CD4-positive, alpha-beta T cell treated with Interleukin-4 for 4 hours (primary cell): ENCODE results near the gene IFT52.
"Not testable (repeated sequence)": the region's sequence is repeated elsewhere in the genome, so short reads cannot be mapped to it uniquely, and the experiment has no call there.

ENCODE experiments used
- DNase-seq: peaks from one replicate; pipeline ENCODE4 v3.0.0-alpha.2; 2020

The IFT52 gene

DNA sequence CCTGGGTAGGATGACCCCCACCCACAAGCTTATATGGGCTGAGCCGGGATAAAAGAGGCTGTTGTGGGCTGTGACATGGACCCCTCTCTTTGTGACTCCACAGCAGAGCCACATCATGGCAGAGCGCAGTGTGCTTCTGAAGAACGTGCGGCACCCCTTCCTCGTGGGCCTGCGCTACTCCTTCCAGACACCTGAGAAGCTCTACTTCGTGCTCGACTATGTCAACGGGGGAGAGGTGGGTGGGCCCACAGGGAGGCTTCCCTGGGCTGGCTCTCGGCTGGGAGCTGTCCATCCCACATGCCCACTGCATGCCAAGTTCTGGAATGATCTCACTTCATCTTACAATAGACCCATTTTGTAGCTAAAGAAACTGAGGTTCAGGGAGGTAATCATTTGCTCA, 21.5 kb upstream of the IFT52 start:
- DNase-seq = no peak

DNA sequence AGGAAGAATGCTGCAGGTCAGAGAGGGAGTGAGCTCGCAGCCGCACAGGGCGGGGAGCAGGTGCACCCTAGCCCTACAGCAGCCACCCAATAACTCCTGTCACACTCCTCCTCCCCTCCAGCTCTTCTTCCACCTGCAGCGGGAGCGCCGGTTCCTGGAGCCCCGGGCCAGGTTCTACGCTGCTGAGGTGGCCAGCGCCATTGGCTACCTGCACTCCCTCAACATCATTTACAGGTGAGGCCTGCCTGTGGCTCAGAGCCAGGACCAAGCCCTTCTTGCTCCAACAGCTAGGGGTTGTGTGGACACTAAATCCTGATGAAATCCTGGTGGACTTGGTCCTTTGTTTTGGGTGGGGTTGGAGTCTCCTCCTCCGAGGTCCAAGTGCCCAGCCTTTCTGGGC, 20.2 kb upstream of the IFT52 start:
- DNase-seq = no peak

DNA sequence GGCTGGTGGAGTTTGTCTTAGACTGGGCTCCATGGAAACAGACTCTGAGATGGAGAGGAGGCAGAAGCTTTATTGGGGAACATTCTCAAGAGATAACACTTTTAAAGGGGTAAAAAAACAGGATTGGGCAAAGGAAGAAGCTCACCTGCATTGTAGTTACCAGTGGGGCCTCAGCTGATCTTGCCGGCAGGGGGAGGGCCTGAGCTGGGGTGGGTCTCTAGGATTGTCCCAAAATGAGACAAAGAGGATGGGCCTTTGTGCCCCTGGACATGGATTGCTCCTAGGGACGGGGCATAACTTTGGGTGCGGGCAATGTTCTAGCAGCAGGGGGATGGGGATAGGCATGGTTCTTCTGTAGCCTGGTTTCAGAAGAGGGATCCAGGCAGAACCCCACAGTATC, 19.4 kb upstream of the IFT52 start:
- DNase-seq = no peak

- DNase-seq = no peak
Observed at GRCh38 chr20:43571771-43572170, 19.0 kb upstream of the IFT52 start.

- no peak for DNase-seq
Observed at GRCh38 chr20:43572891-43573290, 17.8 kb upstream of the IFT52 start.

DNA sequence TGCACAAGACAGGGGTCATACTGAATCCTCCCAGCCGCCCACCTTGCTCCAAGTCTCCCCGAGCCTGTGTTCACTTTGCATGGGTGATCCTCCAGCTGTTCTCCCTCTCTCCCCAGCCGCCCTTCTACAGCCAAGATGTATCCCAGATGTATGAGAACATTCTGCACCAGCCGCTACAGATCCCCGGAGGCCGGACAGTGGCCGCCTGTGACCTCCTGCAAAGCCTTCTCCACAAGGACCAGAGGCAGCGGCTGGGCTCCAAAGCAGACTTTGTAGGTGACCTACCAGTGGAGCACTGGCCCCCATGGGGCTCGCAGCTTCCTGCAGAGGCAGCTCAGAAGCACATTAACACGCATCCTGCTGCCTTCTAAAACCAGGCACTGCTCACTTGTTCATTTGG, 14.6 kb upstream of the IFT52 start:
- DNase-seq = no peak

DNA sequence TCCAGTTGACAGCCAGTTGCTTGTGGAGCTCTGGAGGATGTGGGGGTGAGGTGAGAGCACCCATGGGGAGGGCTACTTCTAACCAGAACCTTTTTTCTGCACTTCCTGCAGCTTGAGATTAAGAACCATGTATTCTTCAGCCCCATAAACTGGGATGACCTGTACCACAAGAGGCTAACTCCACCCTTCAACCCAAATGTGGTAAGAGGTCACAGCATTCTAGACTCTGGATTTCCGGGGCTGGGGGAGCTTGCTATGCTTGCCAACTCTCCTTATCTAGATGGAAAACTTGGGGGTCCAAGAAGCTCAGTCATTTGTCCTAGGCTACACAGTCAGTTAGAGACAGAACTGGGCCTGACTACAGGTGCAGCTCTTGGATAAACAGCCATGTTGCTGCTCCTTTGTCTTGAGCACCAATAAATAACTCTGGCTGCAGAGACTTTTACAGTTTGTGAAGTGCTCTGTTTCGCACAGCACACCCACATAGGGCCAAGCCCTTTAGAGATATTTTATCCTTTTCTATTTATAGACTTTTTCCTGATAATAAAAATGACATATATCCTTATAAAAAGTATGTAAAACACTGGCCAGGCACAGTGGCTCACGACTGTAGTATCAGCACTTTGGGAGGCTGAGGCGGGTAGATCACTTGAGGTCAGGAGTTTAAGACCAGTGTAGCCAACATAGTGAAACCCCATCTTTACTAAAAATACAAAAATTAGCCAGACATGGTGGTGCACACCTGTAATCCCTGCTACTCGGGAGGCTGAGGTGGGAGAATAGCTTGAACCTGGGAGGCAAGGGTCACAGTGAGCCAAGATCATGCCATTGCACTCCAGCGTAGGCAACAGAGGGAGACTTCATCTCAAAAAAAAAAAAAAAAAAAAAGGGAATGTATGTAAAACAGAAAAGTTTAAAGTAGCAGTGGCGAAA, 10.6 kb upstream of the IFT52 start:
- no peak for DNase-seq

- no peak for DNase-seq
Observed at GRCh38 chr20:43583133-43583864, 7.4 kb upstream of the IFT52 start.

DNA sequence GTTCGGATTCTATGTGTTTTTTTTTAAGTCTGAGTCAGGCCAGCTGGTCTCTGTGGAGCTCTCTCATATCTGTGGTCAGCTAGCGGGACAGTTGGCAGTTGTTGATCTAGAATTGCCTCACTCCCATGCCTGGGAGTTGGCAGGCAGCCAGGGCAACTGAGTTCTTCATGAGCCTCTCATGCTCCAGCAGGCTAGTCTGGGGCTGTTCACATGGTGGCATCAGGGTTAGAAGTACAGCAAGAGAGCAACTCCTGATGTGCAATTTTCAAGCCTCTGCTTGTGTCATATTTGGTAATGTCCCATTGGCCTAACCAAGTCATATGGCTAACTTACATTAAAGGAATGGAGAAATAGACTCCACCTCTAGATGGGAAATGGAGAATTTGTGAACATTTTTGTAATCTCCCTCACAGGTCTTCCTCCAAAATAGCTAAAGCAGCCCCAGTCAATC, 6.7 kb upstream of the IFT52 start:
- no peak for DNase-seq

DNA sequence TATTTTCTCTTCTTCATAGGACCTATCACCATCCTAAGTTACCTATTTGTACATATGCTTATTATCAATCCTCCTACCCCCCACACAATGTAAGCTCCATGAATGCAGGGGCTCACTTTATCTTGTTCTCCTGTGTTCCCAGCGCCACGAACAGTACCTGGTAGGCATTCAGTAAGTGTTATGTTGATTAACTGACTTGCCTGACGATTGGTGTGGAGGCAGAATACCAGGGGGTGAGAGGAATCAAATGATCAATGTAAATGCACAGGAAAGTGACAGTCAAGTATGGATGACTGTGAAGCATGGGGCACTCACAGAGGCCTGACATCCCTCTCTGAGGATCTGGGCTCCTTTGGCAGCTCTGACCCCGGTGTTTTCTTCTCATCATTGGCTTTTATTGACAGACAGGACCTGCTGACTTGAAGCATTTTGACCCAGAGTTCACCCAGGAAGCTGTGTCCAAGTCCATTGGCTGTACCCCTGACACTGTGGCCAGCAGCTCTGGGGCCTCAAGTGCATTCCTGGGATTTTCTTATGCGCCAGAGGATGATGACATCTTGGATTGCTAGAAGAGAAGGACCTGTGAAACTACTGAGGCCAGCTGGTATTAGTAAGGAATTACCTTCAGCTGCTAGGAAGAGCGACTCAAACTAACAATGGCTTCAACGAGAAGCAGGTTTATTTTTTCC, 6.1 kb upstream of the IFT52 start:
- DNase-seq = no peak

DNA sequence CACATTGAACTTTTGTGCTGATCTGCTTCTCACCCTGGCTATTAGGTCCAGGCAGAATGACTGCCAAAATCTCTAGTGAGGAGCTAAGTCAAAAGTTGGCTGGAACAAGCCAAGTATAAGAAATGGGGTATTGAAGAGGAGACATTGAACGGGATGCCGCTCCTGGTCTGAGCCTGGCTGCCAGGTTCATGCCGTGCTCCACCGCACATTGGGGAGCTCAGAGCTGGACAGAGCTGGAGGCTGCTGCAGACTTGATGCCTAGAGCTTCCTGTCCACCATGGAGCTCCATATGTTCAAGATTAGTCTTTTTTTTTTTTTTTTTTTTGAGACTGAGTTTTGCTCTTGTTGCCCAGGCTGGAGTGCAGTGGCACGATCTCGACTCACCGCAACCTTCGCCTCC, 4.1 kb upstream of the IFT52 start:
- DNase-seq = no peak

DNA sequence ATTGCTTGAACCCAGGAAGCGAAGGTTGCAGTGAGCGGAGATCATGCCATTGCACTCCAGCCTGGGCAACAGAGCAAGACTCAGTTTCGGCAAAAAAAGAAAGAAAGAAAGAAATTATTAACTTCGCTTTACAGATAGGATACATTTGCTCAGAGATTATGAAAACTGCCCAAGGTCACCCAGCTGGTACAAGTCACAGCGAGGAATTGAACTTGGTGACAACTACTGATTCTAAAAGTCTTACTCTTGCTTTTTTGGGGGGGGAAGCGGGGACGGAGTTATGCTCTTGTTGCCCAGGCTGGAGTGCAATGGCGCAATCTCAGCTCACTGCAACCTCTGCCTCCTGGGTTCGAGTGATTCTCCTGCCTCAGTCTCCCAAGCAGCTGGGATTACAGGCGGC, 2.2 kb upstream of the IFT52 start:
- DNase-seq = not testable (repeated sequence)

GRCh38 chr20:43590036-43590391, 723 bp upstream of the IFT52 start:
- DNase-seq = no peak

DNA sequence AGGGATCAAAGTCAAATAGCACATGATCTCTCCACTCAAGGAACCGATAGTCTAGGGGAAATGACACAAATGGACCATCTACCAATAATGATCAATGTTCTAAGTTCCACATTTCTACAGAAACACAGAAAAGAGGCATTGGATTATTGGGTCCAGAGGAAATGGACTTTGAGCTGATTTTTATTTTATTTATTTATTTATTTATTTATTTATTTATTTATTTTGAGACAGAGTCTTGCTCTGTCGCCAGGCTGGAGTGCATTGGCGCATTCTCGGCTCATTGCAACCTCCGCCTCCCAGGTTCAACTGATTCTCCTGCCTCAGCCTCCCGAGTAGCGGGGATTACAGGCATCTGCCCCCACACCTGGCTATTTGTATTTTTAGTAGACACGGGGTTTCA, 11.2 kb downstream of the IFT52 start:
- DNase-seq = not testable (repeated sequence)

- DNase-seq = no peak
Observed at GRCh38 chr20:43603124-43603523, 12.4 kb downstream of the IFT52 start.

GRCh38 chr20:43605715-43606114, 15.0 kb downstream of the IFT52 start:
- DNase-seq = no peak

DNA sequence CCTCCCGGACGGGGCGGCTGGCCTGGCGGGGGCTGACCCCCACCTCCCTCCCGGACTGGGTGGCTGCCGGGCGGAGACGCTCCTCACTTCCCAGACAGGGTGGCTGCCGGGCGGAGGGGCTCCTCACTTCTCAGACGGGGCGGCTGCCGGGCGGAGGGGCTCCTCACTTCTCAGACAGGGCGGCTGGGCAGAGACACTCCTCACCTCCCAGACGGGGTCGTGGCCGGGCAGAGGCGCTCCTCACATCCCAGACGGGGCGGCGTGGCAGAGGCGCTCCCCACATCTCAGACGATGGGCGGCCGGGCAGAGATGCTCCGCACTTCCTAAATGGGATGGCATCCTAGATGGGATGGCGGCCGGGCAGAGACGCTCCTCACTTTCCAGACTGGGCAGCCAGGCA, 16.5 kb downstream of the IFT52 start:
- not testable (repeated sequence) for DNase-seq

DNA sequence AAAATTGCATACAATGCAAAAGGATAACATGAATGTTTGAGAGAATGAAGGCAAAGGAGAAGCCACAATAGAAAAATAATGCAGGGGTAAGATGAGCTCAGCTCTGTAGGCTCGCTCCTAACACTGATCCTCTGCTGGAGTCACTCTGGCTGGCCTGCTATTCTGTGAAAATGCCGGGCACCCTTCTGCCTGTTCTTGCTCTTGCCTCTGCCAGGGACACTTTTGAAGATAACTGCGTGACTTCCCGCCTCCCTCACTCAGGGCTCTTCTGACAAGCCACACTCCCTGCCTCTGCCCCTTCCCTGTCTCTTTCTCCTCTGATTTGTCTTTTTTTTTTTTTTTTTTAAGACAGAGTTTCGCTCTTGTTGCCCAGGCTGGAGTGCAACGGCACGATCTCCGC, 40.9 kb downstream of the IFT52 start:
- DNase-seq = no peak

DNA sequence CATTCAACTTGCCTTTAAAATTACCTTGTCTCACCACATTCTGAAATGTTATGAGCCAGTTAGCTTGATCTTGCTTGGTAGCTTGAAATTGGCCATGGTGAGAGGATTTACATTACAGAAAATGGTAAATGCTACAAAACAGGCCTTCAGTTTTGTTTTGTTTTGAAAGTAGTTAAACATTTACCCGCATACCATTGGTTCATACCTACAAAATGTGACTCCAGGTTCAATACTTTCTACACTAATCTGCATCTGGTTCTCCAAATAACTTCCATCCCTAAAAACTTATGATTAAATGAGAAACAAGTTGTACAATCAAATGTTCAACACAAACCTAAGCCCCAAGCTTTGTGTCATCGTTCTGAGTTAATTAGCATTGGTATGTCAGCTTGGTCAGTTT, 45.7 kb downstream of the IFT52 start:
- DNase-seq = no peak

- no peak for DNase-seq
Observed at GRCh38 chr20:43642548-43642947, 51.8 kb downstream of the IFT52 start.

GRCh38 chr20:43650997-43651525, 60.3 kb downstream of the IFT52 start:
- no peak for DNase-seq

DNA sequence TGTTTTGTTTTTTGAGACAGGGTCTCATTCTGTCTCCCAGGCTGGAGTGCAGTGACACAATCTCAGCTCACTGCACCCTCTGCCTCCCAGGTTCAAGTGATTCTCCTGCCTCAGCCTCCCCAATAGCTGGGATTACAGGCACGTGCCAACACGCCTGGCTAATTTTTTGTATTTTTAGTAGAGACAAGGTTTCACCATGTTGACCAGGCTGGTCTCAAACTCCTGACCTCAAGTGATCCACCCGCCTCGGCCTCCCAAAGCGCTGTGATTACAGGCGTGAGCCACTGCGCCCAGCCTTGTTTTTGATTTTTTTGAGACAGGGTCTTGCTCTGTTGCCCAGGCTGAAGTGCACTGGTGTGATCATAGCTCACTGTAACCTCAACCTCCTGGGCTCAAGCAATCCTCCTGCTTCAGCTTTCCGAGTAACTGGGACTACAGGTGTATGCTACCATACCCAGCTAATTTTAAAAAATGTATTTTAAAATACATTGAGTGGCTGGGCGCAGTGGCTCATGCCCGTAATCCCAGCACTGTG, 61.0 kb downstream of the IFT52 start:
- DNase-seq = not testable (repeated sequence)

DNA sequence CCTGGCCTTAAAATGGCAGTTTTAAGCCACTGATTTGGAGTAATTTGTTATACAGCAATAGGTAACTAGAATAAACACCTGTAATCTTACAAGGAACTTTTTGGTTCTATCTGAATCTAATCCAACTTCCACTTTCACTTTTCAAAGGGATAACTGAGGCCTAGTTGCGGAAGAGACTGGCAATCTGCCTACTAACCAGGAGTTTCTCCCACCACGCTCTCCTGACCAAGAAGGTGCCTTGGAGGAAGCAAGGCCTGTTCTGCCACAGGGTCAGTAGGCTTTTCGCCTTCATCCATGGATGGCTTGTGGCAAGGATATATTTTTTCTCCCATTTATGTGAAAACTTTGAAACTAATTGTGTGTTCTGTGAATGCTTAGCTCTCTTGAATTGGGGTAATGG, 63.2 kb downstream of the IFT52 start:
- no peak for DNase-seq
